IMR-90 (cell line): Measurements from ENCODE around the gene MYOF.

Source experiments
- BHLHE40 ChIP-seq: fragments of 150-350 bp; IDR thresholded peaks from 2 replicates; pipeline ENCODE4 v1.6.1; 2016; ENCODE audit warnings: mild to moderate bottlenecking, low read depth, low read length
- CEBPB ChIP-seq: IDR thresholded peaks from 2 replicates; pipeline ENCODE4 v1.6.1; 2012; ENCODE audit warnings: low read depth, low read length, improper control_type of control experiment
- CTCF ChIP-seq: conservative IDR thresholded peaks from 2 replicates; pipeline ENCODE4 v1.5.1; 2012; ENCODE audit warnings: mild to moderate bottlenecking, low read depth, low read length, improper control_type of control experiment
- MAZ ChIP-seq: IDR thresholded peaks from 2 replicates; pipeline ENCODE4 v1.6.1; 2012; ENCODE audit warnings: low read depth, mild to moderate bottlenecking, low read length, improper control_type of control experiment, moderate library complexity, borderline replicate concordance
- MXI1 ChIP-seq: IDR thresholded peaks from 2 replicates; pipeline ENCODE4 v1.6.1; 2012; ENCODE audit warnings: low read depth, mild to moderate bottlenecking, low read length, moderate library complexity, borderline replicate concordance
- POLR2A ChIP-seq: IDR thresholded peaks from 2 replicates; pipeline ENCODE4 v1.6.1; 2012; ENCODE audit warnings: mild to moderate bottlenecking, low read depth, low read length
- RAD21 ChIP-seq: IDR thresholded peaks from 2 replicates; pipeline ENCODE4 v1.6.1; 2012; ENCODE audit warnings: low read length, improper control_type of control experiment
- RCOR1 ChIP-seq: IDR thresholded peaks from 2 replicates; pipeline ENCODE4 v1.6.1; 2012; ENCODE audit warnings: mild to moderate bottlenecking, low read length, improper control_type of control experiment; ENCODE audit not compliant: insufficient replicate concordance
- SMC3 ChIP-seq: fragments of 150-350 bp; IDR thresholded peaks from 2 replicates; pipeline ENCODE4 v1.6.1; 2016; ENCODE audit warnings: low read depth, mild to moderate bottlenecking, antibody characterized with exemption, low read length, moderate library complexity
- USF2 ChIP-seq: fragments of 150-350 bp; IDR thresholded peaks from 2 replicates; pipeline ENCODE4 v1.6.1; 2017; ENCODE audit warnings: mild to moderate bottlenecking, antibody characterized with exemption, low read length, low read depth
- TF ChIP-seq, protein P1 (sequence below): fragments of 150-350 bp; IDR thresholded peaks from 2 replicates; pipeline ENCODE4 v1.6.1; 2016; ENCODE audit warnings: low read depth, mild to moderate bottlenecking, low read length, moderate library complexity, borderline replicate concordance

GRCh38 chr10:93271347-93271746, 210.8 kb downstream of the MYOF start:
- TF ChIP-seq CTCF (no peak), POLR2A (no peak), MXI1 (no peak), BHLHE40 (no peak), RAD21 (no peak), USF2 (no peak), SMC3 (no peak), MAZ (no peak), CEBPB (no peak), RCOR1 (no peak)
- TF ChIP-seq, protein P1, sequence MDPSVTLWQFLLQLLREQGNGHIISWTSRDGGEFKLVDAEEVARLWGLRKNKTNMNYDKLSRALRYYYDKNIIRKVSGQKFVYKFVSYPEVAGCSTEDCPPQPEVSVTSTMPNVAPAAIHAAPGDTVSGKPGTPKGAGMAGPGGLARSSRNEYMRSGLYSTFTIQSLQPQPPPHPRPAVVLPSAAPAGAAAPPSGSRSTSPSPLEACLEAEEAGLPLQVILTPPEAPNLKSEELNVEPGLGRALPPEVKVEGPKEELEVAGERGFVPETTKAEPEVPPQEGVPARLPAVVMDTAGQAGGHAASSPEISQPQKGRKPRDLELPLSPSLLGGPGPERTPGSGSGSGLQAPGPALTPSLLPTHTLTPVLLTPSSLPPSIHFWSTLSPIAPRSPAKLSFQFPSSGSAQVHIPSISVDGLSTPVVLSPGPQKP, result no peak
